Skin of body (tissue), 2 donors: ENCODE measurements around the gene ERVK3-1. TPM values are rescaled to one million over a fixed set of nuclear protein-coding genes. Genes with fewer than 3 reads are reported as not detected.
"Not testable (repeated sequence)": the region's sequence is repeated elsewhere in the genome, so short reads cannot be mapped to it uniquely, and the experiment has no call there.

ENCODE experiments used
- DNase-seq: peaks from one replicate; lab custom pipeline; 2025; lab: John Stamatoyannopoulos, UW
- total RNA-seq: library from RNA; depleted of rRNA; stranded (reverse); fragments of >200 nt; gene quantifications from one replicate; pipeline ENCODE4 v1.2.3, GENCODE V29; 2014

Gene ERVK3-1
- total RNA-seq, 1 donor from 2014 or later: 38.9 TPM

DNA sequence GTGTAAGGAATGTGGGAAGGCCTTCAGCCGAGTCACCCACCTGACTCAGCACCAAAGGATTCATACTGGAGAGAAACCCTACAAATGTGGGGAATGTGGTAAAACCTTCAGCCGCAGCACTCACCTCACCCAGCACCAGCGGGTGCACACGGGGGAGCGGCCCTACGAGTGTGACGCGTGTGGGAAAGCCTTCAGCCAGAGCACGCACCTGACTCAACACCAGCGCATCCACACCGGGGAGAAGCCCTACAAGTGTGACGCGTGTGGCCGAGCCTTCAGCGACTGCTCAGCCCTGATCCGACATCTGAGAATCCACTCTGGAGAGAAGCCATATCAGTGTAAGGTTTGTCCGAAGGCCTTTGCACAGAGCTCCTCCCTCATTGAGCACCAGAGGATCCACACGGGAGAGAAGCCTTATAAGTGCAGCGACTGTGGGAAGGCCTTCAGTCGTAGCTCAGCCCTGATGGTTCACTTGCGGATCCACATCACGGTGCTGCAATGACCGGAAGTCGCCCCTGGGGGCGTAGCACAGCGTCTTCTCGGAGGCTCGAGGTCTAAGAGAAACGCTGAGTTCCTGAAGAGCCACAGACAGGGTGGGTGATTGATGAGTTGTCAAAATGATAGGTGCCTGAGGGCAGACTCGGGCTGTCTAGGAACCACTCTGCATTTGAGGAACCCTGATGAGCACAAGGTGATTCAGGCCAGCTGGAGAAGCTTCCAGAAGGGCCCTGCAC is 33.8 kb downstream of the ERVK3-1 start:
- no peak for DNase-seq

DNA sequence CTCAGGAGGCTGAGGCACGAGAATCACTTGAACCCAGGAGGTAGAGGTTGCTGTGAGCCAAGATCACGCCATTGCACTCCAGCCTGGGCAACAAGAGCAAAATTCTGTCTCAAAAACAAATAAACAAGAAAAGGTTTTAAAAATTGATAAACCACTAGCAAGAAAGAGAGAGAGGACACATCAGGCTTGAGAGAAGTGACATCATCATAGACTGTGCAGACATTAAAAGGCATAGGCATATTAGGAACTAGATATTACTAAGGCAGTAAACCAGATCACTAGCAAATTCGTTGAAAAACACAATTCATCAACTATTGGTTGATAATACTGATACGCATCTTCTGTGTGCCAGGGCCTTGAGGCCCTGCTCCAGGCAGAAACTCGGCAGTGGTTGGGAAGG is 40.4 kb downstream of the ERVK3-1 start:
- DNase-seq: no peak

DNA sequence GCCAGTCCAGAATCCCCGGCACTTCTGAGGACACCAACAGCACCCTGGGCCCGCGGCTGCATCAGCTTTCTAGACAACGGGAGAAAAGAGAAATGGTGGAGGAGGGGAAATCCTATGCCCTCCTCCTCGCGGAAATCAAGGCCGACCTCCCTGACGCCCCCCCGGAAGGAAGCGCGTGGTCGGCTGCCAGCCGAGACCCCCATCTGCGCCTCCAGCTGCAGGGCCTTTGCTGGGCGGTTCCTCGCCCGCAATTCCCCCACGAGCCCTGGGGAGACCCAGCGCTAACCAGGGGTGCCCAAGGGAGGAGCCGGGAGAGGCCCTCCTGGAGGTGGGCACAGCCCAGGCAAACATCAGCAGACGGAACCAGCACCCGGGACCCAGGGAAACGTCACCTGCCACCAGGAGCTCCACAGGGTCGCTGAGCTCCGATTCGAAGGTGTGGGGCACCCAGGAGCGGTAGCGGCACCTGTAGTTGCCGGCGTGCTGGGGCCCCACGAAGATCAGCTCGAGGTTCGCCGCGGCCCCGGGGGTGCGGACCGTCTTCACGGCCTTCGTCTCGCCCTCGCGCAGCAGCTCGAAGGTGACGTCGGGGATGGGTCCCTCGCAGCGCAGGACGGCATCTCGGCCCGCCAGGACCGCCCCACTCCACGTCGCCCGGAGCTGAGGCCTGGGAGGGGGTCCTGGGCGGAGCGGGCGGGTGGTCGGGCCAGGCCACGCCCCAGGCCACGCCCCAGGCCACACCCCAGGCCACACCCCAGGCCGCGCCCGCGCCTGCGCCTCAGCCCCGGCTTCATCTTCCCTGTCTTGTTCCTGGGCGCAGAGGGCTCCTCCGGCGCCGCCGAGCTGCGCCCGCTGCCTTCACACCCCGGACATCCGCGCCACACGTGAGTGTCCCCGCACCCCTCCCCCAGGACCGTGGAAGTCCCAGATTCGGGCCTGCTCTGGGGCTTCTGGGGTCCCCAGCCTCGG is 42.1 kb downstream of the ERVK3-1 start:
- peak; percentile 38 for DNase-seq

DNA sequence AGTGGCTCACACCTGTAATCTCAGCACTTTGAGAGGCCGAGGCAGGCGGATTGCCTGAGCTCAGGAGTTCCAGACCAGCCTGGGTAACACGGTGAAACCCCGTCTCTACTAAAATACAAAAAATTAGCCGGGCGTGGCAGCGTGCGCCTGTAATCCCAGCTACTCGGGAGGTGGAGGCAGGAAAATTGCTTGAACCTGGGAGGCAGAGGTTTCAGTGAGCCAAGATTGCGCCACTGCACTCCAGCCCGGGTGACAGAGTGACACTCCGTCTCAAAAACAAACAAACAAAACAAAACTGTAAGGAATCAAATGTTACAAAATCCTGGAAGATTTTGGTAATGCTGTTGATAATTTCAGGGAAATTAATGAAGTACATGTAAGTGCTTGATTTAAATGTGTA is 42.9 kb downstream of the ERVK3-1 start:
- not testable (repeated sequence) for DNase-seq

DNA sequence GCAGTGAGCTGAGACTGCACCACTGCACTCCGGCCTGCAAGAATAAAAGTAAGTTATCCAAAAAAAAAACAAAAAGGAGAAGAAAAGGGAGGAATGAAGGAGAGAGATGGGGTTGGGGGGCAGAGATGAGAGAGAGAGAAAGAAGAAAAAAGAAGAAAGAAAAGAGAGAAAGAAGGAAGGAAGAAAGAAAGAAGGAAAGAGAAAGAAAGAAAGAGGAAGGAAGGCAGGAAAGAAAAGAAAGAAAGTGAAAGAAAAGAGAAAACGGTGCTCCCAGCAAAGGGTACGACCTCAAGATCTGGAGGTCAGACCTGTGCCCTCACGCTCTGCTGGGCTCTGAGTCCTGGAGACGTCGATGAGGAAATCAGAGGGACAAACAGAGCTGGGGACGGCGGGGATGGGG is 44.4 kb downstream of the ERVK3-1 start:
- no peak for DNase-seq

DNA sequence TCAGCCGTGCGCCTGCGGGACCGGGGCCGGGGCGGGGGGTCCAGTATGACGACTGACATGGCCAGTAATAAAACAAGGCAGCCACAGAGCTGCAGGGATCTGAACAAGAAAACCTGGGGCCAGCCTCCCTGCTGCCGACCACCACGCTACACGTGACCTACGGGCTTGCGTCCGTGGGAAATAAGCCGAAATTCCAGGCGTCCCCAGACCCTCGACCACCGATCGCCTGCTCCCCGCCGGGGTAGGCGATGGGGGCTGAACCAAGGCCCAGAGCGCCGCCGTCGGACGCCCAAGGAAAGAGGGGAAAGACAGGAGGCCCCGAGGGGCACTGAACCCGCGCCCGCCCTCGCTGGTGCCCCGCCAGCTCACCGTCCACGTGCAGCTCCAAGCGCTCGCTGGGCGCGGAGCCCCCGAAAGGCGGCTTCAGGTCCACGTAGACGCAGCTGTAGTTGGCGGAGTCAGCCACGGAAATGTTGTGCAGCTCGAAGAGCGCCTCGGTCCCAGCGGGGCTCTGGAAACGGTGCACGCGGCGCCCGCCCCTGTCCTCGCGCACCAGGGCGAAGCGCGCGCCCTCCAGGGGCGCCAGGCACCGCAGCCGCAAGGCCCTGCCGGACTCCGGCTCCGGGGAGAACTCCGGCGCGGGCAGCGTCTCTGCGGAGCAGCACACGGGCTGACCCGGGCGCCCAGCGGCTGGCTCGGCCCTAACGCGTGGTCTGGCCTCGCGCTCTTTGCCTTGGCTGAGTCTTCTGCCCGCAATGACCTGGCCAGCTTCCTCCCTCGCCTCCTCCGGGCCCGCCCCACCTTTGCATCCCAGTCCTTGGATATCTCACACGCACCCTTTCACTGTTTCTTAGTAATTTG is 45.1 kb downstream of the ERVK3-1 start:
- no peak for DNase-seq

DNA sequence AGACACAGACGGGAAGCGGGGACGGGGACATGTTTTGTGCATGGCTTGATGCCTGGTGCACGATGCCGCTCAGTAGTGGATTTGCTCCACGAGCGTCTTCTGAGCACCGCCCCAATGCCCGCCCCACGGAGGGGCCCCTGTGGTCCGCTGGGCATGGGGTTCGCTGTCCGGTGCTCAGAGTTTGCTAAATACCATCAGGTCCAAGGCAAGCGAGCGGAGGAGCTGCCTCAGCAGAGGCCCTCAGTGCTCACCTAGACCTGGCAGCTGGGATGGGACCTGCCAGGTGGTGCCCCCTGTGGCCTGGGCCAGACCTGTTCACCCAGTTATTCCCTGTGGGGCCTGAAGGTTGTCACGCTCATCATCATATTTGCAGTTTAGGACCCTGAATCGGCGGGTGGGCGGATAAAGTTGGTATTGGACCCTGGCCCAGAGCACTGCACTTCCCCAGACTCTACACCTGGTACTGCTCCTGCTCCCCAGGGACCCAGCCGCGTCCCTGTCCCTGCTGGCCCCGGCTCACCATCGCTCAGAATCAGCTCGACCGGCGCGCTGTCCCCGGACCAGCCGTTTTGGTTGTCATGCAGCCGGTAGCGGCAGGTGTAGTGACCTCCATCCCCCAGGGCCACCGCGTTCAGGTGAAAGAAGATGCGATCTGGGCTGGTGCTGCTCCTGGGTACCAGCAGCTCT is 45.8 kb downstream of the ERVK3-1 start:
- DNase-seq: no peak

DNA sequence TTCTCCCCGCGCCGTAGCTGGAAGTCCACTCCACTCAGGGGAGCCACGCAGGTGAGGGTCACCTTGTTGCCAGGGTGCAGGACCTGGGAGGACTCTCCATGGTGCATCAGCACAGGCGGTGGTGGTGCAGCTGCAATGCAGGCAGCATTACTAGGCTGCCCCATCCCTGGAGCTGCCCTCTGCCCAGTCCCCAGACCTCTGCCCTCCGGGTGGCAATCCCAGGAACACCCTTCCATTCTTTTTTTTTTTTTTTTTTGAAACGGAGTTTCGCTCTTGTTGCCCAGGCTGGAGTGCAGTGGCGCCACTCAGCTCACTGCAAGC is 46.3 kb downstream of the ERVK3-1 start:
- no peak for DNase-seq

DNA sequence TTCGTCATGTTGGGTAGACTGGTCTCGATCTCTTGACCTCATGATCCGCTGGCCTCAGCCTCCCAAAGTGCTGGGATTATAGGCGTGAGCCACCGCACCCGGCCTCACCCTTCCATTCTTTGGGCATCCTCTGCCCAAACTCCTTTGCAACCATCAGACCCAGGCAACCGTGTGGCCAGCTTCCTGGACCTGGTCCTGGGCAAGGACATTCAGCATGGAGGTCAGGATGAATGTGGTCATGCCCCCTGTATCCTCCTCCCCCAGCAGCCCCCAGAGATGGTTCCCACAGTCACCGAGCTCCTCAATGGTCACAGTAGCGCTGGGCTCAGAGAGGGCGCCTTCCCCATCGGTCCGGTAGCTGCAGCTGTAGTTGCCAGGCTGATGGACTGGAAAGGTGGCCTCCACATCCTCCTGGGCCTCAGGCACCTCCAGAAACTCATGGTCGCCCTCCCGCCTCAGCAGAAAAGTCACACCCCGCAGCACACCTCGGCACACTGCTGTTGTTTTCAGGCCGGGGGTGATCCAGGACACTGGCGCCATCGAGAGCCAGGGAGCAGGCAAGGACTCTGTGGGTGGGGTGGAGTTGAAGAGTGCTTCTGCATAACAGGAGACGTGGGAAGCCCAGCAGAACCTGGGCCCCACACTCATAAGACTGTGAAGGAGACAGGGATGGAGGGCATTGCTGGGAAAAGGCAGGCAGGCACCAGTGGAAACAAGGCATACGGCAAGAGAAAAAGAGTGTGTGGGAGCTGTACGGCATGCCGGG is 47.0 kb downstream of the ERVK3-1 start:
- DNase-seq: no peak

DNA sequence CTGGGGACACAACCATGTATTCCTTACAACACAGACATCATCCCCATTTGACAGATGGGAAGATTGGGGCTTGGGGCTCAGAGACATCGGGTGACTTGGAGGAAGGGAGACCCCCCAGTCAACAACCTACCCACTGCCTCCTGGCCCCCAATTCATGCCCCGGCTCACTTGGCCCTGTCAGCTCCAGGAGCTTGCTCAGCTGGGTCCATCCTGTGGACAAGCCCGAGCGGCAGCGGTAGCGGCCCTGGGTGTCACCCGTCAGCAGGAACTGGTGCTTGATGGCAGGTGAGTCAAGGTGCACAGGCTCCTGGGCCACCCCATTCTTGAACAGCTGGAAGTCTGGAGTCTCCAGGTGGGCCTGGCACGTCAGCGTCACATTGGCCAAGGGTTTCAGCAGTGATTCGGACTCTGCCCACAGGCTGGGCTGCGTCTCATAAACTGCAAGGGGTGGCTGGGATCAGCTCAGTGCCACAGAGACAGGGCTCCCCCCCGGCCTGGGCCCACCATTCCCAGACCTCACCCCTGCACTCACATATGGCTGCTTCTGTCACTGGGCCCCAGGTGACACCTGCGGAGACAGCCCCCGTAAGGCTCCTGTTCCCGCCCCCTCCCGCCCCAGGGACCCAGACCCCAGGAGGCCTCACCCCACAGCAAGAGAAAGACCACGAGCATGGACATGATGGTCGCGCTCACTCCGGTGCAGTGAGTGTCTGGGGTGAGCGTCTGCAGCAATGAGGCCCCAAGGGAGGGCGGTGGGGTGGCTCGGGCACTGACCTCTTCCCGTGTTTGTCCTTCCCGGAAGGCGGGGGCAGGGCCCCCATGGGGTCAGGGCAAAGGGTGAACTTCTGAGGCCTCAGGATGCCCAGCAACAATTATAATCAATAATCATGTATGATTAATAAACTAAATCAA is 47.8 kb downstream of the ERVK3-1 start, which contains the start of gene A1BG:
A1BG (minus strand) TSS at position 733 of the 912 bp plus-strand sequence; CDS start at position 678, 55 bp downstream.
- no peak for DNase-seq

DNA sequence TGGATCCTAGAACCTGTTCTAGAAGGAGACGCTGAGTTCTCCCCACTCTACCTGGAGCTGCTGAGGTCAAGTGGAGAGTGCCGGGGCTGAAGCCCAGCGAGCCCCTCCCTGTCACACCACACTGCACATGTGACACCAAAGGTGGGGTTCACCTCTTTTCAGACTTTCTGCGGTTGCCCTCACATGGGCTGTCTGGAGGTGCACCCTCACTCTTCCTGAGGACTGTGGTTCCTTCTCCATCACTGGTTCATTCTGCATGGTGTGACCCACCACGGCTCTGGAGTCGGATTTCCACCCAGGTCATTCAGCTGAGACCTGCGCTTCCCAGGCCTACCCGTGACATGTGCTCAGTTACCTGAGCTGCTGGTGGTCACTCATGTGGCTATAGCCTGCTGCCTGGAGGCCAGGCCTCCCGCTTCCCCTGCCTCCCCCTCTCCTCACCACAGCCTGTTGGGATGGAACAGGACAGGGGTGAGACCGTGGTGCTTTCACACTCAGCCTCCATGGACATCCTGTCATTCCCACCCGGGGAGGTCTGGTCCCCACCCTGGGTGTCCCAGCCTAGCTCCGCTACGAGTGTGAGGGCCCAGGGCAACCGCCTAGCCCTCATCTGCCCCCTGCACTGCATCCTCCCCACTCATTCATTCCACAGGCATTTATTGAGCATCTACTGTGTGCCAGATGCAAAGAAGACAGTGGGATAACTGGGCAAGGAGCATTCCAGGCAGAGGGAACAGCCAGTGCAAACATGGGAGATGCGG is 48.7 kb downstream of the ERVK3-1 start:
- no peak for DNase-seq

DNA sequence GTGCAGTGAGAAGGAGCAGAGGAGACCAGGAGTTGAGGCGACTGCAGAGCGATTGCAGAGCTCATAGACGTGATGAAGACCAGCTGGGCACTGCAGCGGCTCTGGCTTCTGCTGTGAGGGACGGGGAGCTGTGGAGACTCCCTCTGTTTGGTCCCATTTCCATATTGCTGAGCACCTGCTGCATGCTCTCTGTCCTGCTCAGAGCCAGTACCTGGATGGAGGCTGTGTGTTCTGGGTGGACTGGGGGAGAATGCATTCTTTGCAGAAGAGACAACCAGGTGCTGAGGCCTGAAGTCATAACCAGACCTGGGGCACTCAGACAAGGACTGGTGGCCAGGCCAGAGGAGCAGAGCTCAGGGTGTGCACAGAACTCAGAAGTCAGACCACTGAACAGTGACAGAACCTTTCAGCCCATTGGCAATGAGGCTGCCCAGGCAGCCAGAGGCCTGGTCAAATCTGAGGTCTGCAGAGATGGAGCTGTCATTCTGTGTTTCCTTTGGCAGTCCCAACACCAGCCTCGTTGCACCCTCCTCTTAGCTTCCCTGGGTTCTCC is 49.4 kb downstream of the ERVK3-1 start:
- DNase-seq: no peak

DNA sequence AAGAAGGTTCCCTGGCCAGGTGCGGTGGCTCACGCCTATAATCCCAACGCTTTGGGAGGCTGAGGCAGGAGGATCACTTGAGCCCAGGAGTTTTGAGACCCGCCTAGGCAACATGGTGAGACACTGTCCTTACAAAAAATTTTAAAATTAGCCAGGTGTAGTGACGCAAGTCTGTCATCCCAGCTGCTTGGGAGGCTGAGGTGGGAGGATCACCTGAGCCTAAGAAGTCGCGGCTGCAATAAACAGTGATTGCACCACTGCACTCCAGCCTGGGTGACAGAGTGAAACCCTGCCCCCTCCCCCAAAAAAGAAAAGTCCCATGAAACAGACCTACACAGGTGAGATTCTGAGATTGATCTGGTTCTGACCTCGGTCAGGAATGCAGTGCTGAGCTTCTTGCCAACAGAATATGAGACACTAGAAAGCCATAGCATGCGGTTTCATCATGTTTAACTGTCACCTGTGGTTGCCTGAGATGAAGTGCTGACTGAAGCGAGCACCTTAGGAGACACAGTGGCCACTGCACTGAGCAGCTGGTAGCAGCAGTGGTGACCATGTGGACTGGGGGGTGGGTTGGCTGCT is 50.1 kb downstream of the ERVK3-1 start:
- no peak for DNase-seq

DNA sequence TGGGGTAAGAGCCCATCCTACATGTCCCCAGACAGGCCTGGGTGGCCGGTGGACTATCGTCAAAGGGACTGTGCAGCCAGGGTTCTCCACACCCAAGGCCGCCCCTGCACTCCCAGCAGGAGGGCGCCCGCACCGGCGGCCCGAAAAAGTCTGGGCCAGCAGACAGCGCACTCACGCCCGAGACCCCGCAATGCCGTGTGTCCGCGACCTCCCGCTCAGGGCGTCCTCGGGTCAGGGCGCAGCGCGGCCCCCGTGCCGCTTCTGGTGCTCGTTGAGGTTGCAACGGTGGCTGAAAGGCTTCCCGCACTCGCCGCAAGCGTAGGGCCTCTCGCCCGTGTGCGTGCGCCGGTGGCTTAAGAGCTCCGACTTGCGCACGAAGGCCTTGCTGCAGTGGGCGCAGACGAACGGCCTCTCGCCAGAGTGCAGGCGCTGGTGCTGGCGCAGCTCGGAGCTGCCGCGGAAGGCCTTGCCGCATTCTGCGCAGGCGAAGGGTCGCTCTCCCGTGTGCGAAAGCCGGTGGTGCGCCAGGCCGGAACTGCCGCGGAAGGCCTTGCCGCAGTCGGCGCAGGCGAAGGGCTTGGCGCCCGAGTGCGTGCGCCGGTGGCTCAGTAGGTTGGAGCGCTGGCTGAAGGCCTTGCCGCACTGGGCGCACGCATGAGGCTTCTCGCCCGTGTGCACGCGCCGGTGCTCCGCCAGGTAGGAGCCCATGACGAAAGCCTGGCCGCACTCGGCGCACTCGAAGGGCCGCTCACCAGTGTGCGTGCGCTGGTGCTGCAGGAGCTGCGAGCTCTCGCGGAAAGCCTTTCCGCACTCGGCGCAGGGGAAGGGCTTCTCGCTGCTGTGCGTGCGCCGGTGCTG is 51.0 kb downstream of the ERVK3-1 start:
- DNase-seq: no peak

DNA sequence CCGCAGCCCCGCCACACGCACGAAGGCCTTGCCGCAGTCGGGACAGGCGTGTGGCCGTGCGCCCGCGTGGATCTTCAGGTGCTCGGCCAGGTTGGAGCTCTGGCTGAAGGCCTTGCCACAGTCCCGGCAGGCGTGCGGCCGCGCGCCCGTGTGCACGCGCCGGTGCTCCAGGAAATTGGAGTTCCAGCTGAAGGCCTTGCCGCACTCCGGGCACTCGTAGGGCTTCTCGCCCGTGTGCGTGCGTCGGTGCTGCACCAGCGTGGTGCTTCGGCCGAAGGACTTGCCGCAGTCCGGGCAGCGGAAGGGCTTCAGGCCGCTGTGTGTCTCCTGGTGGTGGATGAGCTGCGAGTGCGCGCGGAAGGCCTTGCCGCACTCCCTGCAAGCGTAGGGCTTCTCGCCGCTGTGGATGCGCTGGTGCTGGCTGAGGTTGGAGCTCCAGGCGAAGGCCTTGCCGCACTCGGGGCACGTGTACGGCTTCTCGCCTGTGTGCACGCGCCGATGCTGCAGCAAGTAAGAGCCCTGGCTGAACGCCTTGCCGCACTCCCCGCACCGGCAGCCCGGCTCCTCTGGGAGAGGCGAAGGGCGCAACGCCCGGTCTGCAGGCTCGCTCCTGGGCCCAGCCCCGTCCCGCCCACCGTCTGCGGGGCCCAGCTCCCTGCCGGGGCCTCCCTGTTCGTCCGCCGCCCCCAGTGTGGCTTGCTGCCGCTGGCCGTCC is 51.7 kb downstream of the ERVK3-1 start:
- peak; percentile 21 for DNase-seq
